Iris pigment epithelial cell (primary cell): ENCODE data around the gene CAPZA1.
A peak's percentile ranks its signal among the peaks of the same experiment; 100 is the strongest.

Source experiments
- DNase-seq: peaks from one replicate; pipeline ENCODE4 v3.0.0-alpha.2; 2011; ENCODE audit warnings: low read depth

The CAPZA1 gene

DNA sequence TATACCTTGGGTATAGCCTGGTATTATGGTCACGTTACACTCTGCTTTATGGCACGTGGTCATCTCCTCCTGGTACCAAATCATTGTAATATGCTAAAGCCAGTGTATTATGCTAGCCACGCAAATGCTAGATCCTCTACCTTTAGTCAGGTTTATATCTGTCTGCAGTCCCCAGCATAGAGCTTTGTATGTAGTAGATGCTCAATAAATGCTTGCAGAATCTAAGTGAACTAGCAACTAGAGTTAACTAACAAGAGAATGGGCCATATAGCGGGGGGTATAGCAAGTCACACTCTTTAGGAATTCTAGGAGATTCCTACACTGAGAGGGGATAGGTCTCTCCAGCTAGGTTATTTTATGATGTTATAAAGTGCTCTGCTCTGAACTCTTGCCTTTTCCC is 57.9 kb downstream of the CAPZA1 start:
- DNase-seq, result no peak

DNA sequence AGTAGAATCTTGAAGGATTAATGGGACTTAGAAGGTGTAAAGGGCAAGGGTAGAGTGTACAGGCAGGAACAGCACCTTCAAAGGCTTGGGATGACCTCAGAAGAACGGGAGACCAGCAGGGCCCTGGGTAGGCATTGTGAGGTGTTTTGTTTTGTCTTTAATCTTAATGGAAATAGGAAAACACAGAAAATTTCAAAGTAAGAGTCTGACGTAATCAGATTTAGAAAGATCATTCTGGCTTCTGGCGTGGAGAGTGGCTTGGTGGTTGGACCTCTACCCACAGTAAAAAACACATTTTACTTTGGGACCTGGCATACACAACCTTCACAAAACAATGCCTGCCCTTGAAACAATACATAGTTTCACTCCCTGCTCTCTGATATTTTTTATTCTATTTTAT is 59.0 kb downstream of the CAPZA1 start:
- DNase-seq, result no peak

DNA sequence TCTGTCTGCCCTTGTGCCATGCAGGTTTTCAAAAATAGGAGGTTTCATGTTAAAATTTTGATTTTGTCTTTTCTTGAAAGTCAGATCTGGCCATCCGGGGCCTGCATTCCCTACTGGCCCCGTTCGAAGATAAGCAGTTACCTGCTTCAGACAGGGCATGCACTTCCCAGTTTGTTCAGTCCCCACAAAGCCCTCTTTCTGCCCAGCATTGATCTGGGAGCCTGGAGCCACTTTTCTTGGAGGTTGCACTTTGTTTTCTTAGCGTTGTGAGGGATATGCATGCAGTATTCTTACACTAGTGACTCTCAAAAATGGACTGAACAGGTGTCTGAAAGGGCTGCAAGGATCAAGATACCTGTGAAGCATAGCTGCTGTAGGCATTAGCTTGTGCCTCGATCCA is 66.3 kb downstream of the CAPZA1 start:
- no peak for DNase-seq

DNA sequence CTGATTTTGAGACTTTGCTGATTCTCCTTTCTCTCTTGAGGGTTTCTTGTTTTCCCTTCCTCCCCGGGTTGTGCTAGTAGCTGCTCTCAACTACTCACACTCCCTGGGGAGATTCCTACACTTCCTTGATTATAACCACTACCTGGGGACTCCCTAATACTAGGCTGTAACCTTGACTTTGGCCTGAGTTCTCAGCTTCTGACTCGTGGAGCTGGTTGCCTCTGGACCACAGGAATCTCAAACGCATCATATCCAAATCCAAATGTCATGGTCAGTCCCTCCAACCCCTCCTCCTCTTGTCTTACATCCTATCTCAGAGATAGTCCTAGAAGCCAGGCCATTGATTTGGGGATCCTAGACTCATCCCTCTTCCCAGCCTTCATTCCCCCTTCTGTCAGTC is 66.8 kb downstream of the CAPZA1 start:
- no peak for DNase-seq

DNA sequence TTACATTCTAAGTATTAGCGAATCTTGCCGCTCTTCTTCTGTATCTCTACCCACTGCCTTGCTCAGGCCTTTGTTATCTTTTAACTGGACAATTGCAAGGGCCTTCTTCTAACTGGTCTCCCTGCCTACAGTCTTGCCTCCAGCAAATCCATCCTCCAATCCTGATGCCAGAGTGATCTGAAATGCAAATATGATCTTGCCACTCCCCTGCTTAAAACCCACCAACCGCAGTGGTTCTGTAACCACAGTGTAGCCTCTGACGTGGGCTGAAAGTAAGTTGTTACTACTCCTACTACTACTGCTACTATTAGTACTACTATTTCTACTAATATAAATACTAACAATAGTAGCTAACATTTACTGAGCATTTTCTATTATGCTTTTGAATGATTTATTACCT is 67.2 kb downstream of the CAPZA1 start:
- no peak for DNase-seq

DNA sequence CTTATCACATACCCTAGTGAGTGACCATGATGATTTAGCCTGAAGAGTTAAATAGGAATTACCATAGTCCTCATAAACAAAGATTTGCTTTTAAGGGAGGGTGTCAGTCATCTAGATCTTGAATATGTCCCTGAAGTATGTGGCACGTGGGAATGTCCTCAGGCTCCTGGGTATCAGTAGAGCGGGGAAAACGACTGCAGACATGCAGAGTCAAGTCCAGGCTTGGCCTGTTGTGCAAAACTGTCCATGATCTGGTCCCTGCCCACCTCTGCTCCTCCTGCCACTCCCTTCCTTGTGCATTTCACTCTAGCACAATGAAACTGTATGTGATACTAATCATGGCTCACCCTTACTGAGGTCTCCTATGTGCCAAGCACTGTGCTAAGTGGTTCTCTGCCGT is 67.7 kb downstream of the CAPZA1 start:
- DNase-seq, result no peak

DNA sequence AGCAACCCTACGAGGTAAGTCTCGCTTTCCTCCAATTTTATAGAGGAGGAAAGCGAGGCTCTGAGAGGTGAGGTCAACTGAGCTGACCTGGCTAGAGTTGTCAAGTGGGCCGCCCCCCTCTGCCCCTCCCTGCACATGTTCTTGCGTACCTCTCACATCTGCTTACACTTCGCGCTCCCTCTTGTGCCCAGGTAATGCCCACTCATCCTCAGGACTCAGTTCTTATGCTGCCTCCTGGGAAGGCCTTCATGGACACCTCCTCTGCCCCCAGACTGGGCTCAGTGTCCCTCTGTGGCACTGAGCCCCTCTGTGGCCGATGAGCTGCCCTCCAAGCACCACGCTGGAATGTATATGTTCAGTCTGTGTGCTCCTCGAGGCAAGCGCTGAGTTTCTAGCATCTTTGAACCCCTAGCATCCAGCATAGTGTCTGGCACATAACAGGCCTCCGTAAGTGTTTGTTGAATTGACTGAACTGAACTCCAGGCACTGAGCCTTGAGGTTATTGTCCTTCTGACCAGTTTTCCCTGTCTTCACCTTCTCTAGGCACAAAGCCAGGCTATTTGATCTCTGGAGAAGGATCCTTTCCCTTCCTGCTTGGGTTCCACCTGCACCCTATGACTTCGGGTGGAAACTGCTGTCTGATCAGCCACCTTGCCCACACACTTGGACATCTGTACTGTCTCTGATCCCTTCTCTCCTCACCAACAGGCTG is 68.3 kb downstream of the CAPZA1 start:
- DNase-seq, result no peak

DNA sequence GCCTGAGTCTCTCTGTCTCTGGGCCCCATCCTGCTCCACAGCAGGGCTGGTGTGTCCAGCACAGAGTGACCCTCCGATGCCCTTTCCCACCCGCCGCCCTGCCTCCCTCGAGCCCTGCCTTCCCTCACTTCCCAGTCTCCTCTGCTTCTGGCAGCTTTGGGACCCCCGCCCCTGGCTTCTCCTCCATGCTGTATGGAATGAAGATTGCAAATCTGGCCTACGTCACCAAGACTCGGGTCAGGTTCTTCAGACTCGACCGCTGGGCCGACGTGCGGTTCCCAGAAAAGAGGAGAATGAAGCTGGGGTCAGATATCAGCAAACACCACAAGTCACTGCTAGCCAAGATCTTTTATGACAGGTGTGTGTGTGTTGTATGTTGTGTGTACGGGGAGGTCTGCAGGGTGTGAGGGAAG is 69.2 kb downstream of the CAPZA1 start:
- no peak for DNase-seq

DNA sequence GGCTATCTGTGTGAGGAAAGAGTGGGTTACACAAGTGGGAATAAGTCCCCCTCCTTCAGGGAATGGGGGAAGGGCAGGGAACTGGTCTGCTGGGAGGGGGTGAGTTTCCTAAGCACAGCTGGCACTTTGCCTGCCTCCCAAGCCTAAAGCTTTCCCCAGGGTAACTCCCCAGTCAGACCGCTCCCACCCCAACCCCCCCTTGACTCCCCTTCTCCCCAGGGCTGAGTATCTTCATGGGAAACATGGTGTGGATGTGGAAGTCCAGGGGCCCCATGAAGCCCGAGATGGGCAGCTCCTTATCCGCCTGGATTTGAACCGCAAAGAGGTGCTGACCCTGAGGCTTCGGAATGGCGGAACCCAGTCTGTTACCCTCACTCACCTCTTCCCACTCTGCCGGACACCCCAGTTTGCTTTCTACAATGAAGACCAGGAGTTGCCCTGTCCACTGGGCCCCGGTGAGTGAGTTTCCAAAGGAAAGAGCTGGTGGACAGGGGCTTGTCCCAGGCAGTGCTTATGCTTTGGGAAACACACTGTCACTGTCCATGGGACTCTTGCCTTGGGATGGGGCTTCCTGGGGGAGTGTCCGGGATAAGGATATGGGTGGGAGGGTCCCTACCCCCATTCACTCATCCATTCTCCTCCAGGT is 69.7 kb downstream of the CAPZA1 start:
- DNase-seq, result no peak

DNA sequence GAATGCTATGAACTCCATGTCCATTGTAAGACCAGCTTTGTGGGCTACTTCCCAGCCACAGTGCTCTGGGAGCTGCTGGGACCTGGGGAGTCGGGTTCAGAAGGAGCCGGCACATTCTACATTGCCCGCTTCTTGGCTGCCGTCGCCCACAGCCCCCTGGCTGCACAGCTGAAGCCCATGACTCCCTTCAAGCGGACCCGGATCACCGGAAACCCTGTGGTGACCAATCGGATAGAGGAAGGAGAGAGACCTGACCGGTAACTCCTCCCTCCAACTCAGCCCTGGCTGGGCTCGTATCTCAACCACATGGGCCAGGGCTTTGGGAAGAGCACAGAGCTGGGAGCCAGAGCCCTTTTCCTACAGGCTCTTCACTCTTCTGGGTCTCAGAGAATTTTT is 70.2 kb downstream of the CAPZA1 start:
- no peak for DNase-seq

DNA sequence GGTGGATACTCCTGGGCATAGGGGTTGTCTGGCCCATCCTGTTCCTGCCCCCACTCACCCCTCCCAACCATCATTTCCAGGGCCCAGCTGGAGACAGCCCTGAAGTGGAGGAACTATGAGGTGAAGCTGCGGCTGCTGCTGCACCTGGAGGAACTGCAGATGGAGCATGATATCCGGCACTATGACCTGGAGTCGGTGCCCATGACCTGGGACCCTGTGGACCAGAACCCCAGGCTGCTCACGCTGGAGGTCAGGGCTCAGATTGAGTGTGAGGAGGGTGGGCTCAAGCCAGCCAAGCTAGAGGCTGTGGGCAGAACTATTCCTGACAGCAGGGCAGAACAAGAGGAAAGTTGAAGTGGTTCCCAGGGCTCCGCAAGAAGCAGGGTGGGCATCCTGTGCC is 73.0 kb downstream of the CAPZA1 start:
- no peak for DNase-seq

DNA sequence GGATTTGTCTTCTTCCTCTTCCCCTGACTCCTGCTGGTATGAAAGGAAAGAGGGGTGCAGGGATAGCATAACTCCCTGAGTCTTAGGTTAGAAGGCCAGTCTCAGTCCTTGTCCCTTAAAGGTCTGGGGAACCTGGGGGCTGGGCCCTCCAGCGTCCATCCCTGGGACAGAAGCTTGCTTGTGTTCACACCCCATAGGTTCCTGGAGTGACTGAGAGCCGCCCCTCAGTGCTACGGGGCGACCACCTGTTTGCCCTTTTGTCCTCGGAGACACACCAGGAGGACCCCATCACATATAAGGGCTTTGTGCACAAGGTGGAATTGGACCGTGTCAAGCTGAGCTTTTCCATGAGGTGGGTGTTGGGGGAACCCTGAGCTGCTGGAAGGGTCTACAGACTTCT is 74.2 kb downstream of the CAPZA1 start:
- DNase-seq, result no peak

DNA sequence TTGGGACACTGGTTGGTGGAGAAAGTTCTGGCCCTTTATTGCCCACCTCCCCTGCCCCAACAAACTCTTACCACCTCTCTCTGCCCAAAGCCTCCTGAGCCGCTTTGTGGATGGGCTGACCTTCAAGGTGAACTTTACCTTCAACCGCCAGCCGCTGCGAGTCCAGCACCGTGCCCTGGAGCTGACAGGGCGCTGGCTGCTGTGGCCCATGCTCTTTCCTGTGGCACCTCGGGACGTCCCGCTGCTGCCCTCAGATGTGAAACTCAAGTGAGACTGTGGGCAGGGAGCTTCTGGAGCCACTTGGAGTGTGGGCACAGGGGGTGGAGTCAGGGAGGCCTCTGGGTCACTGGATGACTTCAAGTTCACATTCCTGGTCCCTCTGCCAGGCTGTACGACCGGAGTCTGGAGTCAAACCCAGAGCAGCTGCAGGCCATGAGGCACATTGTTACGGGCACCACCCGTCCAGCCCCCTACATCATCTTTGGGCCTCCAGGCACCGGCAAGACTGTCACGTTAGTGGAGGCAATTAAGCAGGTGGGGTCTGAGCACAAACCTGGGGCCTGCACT is 74.8 kb downstream of the CAPZA1 start:
- DNase-seq, result no peak

DNA sequence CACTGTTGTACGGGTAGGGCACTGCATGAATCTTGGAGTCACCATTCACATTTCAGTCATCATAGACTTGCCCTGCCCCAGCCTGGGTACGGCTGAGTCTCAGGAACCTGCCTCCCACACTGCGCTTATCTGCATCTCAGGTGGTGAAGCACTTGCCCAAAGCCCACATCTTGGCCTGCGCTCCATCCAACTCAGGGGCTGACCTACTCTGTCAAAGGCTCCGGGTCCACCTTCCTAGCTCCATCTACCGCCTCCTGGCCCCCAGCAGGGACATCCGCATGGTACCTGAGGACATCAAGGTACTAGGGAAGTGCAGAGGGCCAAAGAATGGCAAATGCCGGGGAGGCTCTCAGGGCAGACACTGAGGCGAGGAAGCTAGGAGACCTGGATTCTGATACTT is 75.6 kb downstream of the CAPZA1 start:
- DNase-seq, result no peak

DNA sequence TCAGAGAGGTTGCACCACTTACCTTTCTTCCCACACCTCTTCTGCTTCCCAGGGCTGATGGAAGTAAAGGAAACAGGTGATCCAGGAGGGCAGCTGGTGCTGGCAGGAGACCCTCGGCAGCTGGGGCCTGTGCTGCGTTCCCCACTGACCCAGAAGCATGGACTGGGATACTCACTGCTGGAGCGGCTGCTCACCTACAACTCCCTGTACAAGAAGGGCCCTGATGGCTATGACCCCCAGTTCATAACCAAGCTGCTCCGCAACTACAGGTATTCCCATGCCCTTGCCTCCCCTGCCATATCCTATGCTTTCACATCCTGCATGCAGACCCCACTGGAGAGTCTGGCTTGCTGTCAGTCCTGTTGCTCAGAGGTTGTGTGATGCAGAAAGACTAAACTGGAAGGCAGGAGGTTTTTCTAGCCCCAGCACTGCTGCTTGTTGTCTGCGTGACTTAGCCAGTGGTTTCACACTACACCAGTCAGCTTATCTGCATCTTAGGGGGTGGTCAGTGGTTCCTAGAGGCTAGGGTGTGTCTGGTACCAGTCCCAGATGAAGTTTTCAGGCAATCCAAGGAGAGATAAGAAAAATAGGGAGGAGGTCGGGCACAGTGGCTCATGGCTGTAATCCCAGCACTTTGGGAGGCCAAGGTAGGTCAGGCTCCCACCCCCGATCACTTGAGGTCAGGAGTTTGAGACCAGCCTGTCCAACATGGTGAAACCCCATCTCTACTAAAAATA is 77.1 kb downstream of the CAPZA1 start:
- no peak for DNase-seq

DNA sequence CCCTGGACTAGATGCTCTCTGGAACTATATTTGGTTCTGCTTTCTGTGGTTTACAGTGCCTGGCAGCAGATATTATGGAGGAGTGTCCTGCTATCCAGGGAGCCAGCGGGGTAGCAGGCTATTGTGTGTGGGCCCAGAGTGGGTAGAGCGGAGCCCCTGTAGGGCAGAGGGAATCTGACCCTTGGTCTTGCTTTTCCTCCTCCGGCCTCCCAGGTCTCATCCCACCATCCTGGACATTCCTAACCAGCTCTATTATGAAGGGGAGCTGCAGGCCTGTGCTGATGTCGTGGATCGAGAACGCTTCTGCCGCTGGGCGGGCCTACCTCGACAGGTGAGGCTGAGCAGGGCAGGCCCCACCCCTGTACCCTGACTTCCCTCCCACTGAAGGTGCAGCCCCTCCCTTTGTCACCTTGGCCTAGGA is 78.2 kb downstream of the CAPZA1 start:
- DNase-seq, result no peak

DNA sequence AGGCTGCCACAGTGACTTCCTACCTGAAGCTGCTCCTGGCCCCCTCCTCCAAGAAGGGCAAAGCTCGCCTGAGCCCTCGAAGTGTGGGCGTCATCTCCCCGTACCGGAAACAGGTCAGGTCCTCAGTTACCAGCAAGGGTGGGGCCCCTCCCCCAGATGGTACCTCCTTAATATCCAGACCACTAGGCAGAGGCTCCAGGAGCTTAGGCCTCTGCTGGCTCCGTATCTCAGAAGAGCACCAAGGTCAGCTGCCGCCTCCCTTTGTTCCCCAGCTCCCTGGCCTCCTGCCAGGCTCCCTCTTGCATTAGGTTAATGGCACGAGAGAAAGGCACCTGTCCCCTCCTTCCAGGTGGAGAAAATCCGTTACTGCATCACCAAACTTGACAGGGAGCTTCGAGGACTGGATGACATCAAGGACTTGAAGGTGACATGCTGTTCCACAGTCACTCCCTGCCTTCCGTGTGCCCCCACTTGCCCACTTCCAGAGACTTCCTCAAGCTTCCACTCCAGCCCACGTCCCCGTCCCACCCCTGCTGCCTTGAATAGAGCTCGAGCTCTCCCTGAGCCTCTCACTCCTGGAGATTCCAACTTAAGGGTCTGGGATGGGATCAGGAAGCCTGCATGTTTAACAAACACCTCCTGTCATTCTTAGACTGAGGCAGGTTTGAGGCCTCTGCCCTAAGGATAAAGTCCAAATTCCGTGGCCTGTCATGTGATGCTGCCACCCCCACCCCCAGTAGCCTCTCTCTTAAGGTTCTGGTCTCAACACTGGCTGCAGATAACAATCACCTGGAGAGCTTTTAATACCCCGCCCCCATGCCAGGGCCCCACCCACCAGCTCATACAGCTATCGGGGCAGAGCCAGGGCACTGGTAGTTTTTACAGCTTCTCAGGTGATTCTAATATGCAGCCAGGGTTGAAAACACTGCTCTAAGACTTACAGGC is 79.0 kb downstream of the CAPZA1 start:
- DNase-seq, result no peak

DNA sequence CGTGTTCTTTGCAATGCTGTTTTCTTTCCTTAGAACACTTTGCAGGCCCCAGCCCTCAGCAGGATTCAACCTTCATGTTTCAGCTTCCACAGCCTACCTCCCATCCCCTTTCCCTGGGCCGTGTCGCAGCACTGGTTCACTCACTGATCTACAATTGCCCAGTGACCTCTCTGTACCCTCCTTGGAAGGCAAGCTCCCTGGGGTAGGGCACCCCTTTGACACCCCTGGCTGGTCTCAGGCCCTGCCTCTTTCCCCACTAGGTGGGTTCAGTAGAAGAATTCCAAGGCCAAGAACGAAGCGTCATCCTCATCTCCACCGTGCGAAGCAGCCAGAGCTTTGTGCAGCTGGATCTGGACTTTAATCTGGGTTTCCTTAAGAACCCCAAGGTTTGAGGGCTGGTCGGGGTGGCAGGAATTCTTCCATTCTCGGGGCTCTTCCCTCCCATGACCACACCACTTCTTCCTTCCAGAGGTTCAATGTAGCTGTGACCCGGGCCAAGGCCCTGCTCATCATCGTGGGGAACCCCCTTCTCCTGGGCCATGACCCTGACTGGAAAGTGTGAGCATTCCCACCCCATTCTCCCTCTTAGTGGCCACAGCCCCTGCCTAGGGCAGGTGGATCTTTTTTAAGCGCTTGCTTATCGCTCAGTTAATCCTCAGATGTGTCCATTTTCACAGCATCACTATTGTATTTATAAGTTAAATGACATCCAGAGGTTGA is 80.0 kb downstream of the CAPZA1 start:
- no peak for DNase-seq

DNA sequence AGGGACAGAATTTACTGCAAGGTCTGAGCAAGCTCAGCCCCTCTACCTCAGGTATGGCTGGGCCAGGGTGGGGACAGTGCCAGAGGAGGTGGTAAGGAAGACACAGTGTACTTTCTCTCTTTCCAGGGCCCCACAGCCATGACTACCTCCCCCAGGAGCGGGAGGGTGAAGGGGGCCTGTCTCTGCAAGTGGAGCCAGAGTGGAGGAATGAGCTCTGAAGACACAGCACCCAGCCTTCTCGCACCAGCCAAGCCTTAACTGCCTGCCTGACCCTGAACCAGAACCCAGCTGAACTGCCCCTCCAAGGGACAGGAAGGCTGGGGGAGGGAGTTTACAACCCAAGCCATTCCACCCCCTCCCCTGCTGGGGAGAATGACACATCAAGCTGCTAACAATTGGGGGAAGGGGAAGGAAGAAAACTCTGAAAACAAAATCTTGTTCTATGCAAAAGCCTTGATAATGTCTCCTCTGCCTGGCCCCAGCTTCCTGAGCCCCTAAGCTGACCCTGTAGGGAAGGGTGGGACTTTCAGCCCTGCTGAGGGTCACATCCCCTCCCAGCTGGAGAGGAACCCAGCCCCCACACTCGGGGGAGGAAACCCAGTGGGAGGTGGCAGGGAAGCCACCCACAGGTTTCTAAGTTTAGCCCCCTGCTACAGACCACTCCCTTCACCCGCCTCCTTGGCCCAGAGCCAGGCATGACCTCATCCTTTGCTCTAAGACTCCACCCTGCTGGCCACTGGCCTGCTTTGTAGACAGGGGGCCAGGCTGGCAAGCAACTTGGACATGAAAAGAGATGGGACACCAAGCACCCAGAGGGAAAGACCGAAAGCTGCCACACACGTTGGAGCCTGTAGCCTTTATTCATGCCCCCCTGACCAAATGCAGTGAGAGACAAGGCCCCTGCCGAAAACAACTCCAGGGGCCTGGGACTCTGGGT is 80.9 kb downstream of the CAPZA1 start:
- peak; percentile 96 for DNase-seq
